ENCODE data around the gene PRPS1. TPM values are rescaled to one million over a fixed set of nuclear protein-coding genes. Genes with fewer than 3 reads are reported as not detected.

Gene PRPS1
- total and polyA plus RNA-seq, 2 of the 13 experiments (the other 11 are each of a cell fraction or from before 2014, with no cell fraction given): 33.7 to 54.4 TPM

DNA sequence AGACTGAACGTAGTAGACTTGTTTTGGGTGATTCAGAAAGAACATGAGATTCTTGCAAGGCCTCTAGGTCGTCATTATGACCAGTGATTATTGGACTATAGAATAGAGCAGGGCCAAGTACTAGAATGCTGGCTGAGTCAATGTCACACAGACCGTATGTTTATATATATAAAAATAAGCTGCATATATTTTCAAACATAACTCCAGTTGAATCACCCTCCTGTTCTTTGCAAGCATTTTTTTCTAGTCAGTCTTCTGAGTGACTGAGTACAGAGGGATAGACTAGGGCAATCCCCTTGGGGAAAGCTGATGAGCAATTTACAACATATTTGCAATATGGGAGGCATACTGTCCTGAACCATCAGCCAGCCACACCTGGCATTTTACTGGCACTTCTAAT lies 48.4 kb upstream of the PRPS1 start:
- no TSS peak for BruUV-seq (replicated peaks)
- Histone ChIP-seq H3K4me3 (replicated peaks in 1 of 3; ENCODE audit: insufficient read depth in 1 of 3, low read depth in 2 of 3, low read length in 3 of 3) (no peak overlapping the region), H3K36me3 (replicated peaks in 1 of 2; ENCODE audit: control insufficient read depth in 1 of 2, insufficient read depth in 2 of 2, low read length in 2 of 2) (no peaks in the 10 kb centered on the region), H3K4me2 (ENCODE audit: low read depth, low read length) (no peak overlapping the region), H3K4me1 (ENCODE audit: insufficient read depth, low read length) (peaks cover 5% of the 10 kb centered on the region), H3K9me3 (ENCODE audit: low read length) (no peaks in the 10 kb centered on the region), H2AFZ (ENCODE audit: low read length) (no peak overlapping the region), H3K27ac (ENCODE audit: extremely low read length, insufficient read depth, low read length) (no peak overlapping the region), H3K9ac (ENCODE audit: insufficient read depth, low read depth, low read length) (no peak overlapping the region), H3K27me3 (ENCODE audit: control insufficient read depth in 1 of 2, insufficient read depth in 2 of 2, low read length in 2 of 2) (no peaks in the 10 kb centered on the region), H4K20me1 (ENCODE audit: insufficient read depth, low read length) (no peaks in the 10 kb centered on the region), H3K79me2 (ENCODE audit: insufficient read depth, low read length) (no peaks in the 10 kb centered on the region)
- ChIA-PET CTCF (ENCODE audit: low intra/inter-chr PET ratio, low total read pairs) (no interaction called here), POLR2A (no interaction called here)
- no peak for DNase-seq (ENCODE audit: low spot score)
- in situ Hi-C loops (cut with HindIII; ENCODE audit: extremely low pct_ligation_motif_present, low pct_unique_long_range_greater_than_20kb) (no loop called here), intact Hi-C loops (cut with micrococcal nuclease; ENCODE audit: unreplicated experiment) (no loop called here)
- no peak for FAIRE-seq
- TF ChIP-seq ZNF331 (CRISPR knock-in tag; IDR thresholded peaks at IDR 0.05) (no peak), ZNF292 (CRISPR knock-in tag; IDR thresholded peaks at IDR 0.05; ENCODE audit: borderline replicate concordance, low read depth) (no peak)
- TF ChIP-seq, protein P1, sequence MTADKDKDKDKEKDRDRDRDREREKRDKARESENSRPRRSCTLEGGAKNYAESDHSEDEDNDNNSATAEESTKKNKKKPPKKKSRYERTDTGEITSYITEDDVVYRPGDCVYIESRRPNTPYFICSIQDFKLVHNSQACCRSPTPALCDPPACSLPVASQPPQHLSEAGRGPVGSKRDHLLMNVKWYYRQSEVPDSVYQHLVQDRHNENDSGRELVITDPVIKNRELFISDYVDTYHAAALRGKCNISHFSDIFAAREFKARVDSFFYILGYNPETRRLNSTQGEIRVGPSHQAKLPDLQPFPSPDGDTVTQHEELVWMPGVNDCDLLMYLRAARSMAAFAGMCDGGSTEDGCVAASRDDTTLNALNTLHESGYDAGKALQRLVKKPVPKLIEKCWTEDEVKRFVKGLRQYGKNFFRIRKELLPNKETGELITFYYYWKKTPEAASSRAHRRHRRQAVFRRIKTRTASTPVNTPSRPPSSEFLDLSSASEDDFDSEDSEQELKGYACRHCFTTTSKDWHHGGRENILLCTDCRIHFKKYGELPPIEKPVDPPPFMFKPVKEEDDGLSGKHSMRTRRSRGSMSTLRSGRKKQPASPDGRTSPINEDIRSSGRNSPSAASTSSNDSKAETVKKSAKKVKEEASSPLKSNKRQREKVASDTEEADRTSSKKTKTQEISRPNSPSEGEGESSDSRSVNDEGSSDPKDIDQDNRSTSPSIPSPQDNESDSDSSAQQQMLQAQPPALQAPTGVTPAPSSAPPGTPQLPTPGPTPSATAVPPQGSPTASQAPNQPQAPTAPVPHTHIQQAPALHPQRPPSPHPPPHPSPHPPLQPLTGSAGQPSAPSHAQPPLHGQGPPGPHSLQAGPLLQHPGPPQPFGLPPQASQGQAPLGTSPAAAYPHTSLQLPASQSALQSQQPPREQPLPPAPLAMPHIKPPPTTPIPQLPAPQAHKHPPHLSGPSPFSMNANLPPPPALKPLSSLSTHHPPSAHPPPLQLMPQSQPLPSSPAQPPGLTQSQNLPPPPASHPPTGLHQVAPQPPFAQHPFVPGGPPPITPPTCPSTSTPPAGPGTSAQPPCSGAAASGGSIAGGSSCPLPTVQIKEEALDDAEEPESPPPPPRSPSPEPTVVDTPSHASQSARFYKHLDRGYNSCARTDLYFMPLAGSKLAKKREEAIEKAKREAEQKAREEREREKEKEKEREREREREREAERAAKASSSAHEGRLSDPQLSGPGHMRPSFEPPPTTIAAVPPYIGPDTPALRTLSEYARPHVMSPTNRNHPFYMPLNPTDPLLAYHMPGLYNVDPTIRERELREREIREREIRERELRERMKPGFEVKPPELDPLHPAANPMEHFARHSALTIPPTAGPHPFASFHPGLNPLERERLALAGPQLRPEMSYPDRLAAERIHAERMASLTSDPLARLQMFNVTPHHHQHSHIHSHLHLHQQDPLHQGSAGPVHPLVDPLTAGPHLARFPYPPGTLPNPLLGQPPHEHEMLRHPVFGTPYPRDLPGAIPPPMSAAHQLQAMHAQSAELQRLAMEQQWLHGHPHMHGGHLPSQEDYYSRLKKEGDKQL (CRISPR knock-in tag; IDR thresholded peaks at IDR 0.05; ENCODE audit: low read depth): no peak
- no peak for ATAC-seq
- WGBS (ENCODE audit: low lambda C conversion rate): 0% methylated on average over 3 of the region's 3 CpGs

DNA sequence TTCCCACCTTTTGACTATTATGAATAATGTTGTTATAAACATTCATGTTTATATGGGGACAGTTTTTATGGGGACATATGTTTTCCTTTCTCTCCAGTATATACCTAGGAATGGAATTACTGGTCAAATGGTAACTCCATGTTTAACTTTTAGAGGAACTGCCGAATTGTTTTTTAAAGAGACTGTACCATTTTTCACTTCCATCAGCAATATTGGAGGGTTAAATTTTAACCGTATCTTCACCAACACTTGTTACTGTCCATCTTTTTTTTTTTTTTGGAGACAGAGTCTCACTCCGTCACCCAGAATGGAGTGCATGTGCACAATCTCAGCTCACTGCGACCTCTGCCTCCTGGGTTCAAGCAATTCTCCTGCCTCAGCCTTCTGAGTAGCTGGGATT lies 46.4 kb upstream of the PRPS1 start:
- ChIA-PET CTCF (ENCODE audit: low intra/inter-chr PET ratio, low total read pairs) (no interaction called here), POLR2A (no interaction called here)
- Histone ChIP-seq H3K27ac (ENCODE audit: extremely low read length, insufficient read depth, low read length) (no peak overlapping the region), H3K4me3 (replicated peaks in 1 of 3; ENCODE audit: insufficient read depth in 1 of 3, low read depth in 2 of 3, low read length in 3 of 3) (no peak overlapping the region), H3K9me3 (ENCODE audit: low read length) (no peaks in the 10 kb centered on the region), H3K27me3 (ENCODE audit: control insufficient read depth in 1 of 2, insufficient read depth in 2 of 2, low read length in 2 of 2) (no peaks in the 10 kb centered on the region), H3K4me1 (ENCODE audit: insufficient read depth, low read length) (no peaks in the 10 kb centered on the region), H3K36me3 (replicated peaks in 1 of 2; ENCODE audit: control insufficient read depth in 1 of 2, insufficient read depth in 2 of 2, low read length in 2 of 2) (no peaks in the 10 kb centered on the region), H3K4me2 (ENCODE audit: low read depth, low read length) (no peak overlapping the region), H3K9ac (ENCODE audit: insufficient read depth, low read depth, low read length) (no peak overlapping the region), H4K20me1 (ENCODE audit: insufficient read depth, low read length) (no peaks in the 10 kb centered on the region), H3K79me2 (ENCODE audit: insufficient read depth, low read length) (no peaks in the 10 kb centered on the region), H2AFZ (ENCODE audit: low read length) (no peak overlapping the region)
- intact Hi-C loops (cut with micrococcal nuclease; ENCODE audit: unreplicated experiment) (no loop called here), in situ Hi-C loops (cut with HindIII; ENCODE audit: extremely low pct_ligation_motif_present, low pct_unique_long_range_greater_than_20kb) (no loop called here)
- 67% methylated on average over 4 of the region's 4 CpGs for WGBS (ENCODE audit: low lambda C conversion rate)
- DNase-seq (ENCODE audit: low spot score) (no peak), ATAC-seq (no peak), FAIRE-seq (no peak)
- no TSS peak for BruUV-seq (replicated peaks)
- TF ChIP-seq MED13 (CRISPR knock-in tag; IDR thresholded peaks at IDR 0.05) (no peak), ZKSCAN8 (CRISPR knock-in tag; IDR thresholded peaks at IDR 0.05; ENCODE audit: borderline replicate concordance) (no peak), RCOR2 (CRISPR knock-in tag; IDR thresholded peaks at IDR 0.05) (no peak), MAFF (IDR thresholded peaks at IDR 0.05; ENCODE audit: low read depth, low read length) (peak; percentile 24; the same call in 1 of the 2 replicates), MAFK (conservative IDR thresholded peaks at IDR 0.05 in 1 of 2, IDR thresholded peaks at IDR 0.05 in 1 of 2; ENCODE audit: low read length in 2 of 2) (peak in 1 of 2 experiments; percentile 55; a peak in 1 of 4 replicates)

All from HepG2 (cell line).